Measurements from ENCODE around the gene LRTM2.

LRTM2 gene

DNA sequence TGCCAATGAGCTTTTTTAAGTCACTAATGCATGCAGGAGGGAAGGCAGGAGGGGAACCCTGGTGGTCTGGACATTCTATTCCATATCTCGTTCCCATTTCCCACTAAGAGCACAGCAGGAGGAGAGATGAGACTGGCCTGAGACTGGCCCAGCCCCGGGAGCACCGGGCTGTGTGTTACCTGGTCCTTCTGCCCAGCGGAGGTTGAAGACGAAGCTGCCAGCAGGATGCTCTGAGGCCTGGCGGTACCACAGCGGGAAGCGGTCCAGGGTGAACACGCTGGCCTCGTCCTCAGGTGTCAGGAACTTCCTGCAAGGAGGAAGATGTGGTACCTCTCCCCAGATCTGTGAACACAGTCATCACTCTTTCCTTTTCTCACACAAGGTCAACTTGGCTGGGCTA lies 23.9 kb downstream of the LRTM2 start:
- no peak for DNase-seq

DNA sequence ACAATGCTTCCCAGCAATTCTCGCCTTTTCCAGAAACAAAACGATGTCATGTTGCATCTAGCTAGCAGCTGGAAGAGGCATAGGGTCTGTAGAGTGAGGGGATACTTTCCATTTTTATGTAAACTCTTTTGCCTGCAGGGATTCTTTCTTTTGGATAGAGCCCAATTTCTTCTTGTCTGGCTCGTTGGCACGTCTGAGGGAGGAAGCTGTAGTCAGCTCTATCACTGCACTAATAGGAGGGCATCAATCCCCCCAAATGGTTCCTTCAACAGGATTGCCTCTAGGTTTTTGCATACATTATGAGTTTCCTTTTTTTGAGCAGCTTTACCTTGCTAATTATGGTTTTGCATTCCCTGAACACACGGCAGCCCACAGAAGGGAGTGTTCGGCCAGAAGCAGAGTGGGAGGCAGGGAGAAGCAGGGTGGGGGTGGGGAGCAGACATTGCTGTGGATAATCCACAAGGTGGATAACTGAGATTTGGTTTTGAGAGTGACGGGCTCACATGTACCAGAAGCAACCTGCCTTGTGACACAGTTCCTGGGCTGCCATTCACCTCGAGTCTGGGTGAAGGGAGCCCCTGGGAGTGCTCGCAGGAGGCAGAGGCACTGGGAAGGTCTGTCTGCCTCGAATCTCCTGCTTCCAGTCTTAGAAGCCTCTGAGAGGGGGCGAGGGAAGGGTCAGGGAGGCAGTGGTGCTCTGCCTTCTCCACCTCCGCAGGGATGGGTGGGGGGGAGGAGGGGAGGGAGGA lies 24.5 kb downstream of the LRTM2 start:
- no peak for DNase-seq

DNA sequence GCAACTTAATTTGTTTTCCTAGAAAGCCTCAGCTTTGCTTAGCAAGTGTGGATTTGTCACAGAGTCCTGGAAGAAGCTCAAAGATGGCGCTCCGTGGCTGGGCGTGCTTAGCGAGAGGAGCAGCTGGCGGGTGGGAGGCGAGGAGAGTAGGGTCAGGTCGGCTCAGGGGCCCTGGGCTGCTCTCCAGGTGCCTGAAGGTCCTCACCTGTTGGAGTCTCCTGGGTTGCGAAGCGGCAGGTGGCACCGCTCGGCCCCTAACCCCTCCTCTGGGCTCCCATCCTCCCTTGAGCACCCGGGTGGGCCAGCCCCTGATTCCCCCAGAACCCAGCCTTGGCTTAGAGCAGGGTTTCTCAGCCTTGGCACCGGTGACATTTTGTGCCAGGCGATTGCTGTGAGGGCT lies 25.1 kb downstream of the LRTM2 start:
- DNase-seq: no peak

DNA sequence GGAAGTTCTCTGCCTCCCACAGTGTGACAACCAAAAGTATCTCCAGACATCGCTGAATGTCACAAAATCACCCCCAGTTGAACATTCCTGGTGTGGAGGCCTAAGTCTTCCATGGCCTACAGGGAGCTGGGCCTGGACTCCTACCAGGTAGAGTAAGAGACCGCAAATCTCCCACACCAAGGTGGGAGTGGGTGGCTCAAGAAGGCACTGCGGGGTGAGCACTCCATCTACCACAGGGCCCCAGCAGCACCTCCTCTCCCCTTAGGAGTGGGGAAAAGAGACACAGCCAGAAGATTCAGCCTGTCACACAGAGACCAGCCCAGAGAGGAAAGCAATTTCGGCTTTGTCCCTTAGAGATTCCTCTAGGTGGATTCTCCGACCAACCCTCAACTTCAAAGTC lies 25.5 kb downstream of the LRTM2 start:
- DNase-seq: no peak

DNA sequence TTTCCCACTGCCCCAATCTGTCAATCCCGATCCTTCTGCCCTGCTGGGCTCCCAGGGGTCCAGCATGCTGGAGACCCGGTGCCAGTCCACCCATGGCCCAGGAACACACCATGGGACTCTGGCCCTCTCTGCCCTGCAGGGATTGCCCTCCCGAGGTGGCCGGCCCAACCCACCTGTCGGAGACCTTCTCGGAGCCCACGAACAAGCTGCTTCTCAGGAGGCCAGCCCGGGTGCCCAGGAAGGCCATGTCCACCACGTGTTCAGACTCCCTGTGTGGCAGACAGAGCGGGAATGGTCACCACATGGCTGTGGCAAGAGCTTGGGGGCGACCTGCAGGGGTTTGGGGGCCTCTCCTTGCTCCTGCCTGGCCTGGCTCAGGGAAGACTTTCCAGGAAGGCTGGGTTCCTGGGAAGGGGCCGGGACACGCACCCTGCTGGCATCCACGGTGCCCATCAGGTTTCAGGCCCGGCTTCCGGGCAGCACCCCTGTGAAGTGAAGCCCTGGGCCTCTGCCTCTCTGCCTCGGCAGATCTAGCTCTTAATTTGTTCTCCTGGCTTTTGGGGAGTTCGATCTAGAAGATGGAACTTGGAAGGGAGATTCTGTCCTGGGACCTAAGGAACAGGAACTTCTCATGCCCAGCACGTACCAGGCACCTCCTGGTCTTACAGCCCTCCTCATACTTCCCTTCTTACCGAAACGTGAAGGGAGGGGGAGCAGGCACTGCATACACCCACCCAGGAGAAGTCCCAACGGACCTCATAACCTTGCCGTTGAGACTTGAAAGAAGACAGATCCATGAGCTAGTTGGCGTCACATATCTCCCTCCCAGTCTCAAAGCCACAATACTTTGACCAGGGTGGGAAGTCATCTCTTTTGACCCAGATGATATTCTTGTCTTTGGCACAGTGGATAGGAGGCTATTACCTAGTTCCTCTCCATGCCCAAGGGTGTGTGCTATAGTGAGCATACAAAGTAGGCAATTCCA lies 26.3 kb downstream of the LRTM2 start:
- DNase-seq: no peak

DNA sequence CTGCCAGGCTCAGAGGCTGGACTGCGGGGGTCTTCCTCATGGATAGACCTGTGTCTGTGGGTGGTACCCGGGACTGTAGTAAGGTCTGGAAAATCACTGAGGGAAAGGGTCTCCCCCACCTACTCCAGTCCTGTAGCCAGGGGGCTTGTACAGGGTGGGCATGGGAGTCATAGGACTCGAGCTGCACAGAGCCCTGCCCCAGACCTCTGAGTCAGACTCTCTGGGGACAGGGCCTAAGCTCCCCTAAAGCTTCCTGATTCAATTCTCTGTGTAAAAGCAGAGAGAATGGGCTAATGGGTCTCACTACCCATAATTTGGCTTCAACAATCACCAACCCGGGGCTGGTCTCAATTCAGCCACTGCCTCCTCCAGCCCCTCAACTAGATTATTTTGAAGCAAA lies 27.0 kb downstream of the LRTM2 start:
- DNase-seq: no peak

DNA sequence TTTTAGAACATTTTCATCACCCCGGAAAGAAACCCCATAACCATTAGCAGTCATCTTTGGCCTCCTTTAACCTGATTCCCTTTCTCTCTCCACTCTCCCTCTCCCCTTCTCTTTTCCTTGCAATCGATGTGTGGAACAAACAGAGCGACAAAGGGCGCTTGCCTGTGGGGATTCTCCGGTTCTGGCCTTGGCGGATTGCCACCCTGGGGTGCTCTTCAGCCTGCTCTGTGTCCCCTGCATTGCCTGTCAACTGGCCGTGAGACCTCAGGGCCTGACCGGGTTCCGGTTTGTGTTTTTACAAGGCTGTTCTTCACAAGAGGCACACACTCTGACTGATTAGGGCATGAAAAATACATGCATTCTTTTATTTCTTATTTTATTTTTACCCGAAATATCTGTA lies 27.8 kb downstream of the LRTM2 start:
- DNase-seq: no peak

DNA sequence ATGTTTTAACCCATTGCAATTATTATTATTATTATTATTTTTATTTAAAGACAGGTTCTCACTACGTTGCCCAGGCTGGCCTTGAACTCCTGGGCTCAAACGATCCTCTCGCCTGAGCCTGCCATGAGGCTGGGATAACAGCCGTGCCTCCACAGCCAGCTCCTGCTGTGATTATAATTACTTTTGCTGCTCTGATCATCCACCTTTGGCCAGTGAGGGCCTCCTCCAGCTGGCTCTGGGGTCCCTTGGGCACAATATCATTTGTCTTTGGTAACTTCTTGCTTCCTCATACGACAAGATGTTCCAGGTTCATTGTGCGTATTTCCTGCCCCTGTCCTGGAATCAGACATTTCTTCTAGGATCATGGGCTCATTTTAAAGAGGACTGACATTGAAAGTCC lies 28.4 kb downstream of the LRTM2 start:
- DNase-seq: no peak

DNA sequence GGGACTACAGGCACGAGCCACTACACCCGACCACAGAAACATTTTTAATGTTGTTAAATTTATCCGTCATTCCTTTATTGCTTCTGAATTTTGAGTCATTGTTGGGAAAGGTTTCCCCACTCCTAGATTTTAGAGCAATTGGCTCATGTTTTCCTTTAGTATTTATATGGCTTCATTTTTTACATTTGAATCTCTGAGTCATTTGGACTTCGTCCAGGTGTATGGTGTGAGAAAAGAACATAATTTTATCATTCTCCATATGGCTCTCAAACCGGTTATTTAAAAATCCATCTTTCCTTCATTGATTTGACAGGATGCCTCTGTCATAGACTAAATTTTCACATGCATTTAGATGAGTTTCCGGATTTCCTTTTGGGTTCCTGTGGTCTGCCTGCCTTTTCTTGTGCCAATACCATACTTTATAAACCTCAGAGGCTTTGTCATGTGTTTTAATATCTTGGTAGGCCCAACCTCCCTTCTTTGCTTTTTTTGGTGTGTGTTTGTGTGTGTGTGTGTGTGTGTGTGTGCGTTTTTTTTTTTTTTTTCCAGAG lies 30.9 kb downstream of the LRTM2 start:
- no peak for DNase-seq

DNA sequence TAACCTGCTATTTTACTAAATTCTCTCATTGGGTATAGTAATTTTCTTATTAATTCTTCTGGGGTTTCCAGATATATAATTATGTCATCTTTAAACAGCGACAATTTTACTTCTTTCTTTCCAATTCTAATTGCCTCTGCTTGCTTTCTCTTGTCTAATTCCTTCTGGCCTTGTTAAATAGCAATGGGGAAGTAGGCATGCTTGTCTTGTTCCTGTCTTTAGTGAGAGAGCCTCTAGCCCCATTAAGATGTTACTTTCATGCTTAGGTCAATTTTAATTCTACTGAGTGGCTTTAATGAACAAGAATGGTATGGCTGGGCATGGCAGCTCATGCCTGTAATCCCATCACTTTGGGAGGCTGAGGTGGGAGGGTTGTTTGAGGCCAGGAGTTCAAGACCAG lies 31.7 kb downstream of the LRTM2 start:
- no peak for DNase-seq

DNA sequence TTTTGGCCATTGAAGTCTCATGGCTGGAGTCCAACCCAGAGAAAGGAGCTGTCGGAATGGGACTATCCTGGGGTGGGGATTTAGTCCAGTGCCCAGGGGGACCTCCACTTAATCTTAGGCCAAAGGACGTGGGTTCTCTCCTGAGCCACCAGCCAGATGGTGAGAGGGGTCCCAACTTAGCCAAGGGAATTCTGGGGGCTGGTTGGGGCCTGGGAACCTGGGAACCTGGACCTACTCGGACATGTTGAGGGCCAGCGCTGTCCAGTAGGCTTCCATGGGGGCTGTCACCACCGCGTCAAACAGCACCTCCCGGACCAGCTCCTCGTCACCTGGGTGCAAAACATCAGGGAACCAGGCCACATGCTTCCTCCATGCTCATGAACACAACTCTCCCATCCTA lies 33.4 kb downstream of the LRTM2 start:
- no peak for DNase-seq

DNA sequence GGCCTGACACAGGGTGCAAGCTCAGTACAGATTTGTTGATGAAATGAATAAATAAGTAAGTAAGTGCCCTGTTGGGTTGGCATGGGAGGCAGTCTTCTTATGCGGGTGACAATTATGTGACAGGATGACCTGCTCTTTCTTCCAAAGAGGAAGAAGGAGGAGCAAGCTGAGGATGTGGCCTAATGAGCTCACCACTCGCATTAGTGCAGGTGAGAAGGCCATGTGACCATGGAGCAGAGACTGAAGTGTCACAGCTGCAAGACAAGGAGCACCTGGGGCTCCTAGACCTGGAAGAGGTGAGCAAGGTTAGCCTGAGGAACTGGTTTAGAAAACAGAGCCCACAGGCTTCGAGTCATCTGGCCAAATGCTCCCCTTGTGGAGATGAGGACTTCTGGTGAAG lies 34.9 kb downstream of the LRTM2 start:
- no peak for DNase-seq

DNA sequence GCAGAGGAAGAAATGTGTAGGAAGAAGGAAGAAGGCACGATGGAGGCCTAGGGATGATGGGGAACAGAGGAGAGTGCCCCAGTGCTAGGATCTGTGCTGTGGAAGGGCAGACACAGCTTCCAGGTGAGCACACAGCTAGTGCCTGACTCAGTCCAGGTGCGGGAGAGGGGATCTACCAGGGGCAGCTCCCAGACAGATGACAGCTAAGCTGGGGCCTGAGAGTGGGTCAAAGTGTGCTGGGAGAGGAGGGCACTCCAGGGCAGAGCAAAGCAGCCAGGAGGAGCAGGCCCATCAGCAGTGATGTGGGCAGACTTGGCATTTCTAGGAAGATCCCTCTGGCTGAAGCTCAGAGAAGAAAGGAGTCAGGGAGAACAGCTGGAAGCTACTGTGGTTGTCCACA lies 36.7 kb downstream of the LRTM2 start:
- no peak for DNase-seq

DNA sequence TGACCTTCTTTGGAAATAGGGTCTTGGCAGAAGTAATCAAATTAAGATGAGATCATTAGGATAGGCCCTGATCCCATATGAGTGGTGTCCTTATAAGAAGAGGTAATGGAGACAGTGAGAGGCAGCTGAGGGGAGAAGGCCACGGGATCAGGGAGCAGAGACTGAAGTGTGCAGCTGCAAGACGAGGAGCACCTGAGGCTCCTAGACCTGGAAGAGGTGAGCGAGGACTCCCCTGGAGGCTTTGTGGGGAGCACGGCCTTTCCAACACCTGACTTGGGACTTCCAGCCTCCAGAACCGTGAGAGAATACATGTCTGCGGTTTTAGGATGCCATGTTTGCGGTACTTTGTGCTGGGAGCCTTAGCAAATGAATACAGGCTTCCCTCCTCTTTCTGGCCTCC lies 37.5 kb downstream of the LRTM2 start:
- DNase-seq: no peak

DNA sequence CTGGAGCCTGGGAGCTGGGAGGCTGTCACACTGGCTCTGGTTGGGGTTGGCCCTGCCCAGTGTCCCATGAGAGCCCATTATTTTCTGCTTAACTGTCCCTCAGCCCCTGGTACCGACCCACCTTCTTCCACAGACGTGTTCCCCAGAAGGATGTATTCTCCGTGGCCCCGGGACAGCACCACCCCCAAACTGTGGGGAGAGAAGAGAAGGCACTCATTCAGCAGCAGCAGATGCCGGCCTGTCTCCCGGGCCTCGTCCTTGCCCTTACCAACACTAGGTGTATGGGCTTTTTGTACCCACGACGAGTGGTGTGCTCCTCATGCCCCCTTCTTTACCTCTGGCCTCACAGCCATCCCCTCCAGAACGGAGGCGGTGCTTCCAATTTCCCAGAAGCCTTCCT lies 38.1 kb downstream of the LRTM2 start:
- DNase-seq: no peak

DNA sequence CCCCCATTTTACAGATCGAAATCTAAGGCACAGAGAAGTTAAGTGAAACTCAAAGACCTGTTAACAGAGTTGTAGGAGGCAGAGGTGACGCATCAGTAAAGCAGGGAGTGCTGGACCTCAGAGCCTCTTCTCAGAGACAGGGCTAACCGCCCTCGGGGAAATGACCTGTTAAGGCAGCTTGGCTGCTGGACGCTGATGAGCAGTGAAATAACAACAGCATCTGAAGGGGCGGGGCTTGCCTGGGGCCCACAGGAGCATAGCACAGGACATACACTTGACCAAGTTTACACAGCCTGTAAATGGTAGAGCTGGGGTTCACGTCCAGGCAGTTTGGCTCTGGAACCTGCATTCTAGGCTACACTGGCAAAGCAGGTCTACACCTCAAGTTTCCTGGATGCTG lies 39.3 kb downstream of the LRTM2 start:
- no peak for DNase-seq

DNA sequence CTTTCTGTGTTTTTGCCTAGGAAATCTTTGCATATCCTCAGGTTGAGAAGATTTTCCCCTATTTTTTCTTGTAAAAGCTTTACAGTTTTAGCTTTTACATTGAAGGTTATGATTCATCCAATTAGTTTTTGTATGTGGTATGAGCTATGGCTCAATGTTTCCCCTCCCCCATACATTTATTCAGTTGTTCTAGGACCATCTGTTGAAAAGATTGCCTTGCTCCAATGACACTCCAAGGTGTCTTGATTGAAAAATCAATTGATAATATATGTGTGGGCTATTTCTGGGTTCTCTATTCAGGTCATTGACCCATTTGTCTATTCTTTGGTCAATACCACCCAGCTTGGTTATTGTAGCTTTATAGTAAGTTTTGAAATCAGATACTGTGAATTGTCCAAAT lies 42.6 kb downstream of the LRTM2 start:
- DNase-seq: no peak

DNA sequence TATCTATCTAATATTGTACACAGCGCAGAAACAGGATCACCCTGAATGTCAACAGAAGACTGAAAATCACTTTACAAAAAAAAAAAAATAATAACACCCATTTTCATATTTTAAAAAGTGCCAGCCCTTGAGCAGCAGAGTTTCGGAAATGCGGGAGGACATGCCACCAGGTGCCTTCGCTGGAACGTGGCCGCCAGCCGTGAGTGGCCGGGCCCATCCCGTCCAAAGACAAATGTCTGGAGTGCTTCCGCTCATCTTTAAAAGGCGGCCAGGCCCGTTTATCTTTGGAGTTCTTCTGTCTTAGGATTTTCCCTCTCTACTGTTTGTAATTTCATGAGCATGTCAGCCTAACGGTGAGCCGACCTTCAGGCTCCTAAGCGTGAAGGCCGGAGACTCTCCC lies 43.5 kb downstream of the LRTM2 start:
- DNase-seq: no peak

DNA sequence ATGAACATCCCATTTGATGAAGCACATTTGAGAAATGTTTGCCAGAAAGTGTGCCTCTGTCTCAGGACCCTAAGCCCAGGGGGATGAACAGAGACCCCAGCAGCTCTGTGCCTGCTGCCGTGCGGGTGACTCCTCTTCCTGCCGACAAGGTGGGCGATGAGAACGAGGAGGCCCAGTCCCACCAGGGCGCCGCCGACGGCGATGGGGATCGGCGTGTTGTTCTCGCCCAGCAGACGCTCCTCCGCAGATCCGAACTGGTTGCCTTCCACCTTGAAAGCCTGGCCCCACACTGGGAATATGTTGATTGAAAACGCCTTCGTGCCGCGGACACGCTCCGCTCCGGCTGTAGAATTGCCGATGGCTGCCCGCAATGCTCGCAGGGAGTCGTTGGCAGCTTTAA lies 44.1 kb downstream of the LRTM2 start:
- DNase-seq: no peak

DNA sequence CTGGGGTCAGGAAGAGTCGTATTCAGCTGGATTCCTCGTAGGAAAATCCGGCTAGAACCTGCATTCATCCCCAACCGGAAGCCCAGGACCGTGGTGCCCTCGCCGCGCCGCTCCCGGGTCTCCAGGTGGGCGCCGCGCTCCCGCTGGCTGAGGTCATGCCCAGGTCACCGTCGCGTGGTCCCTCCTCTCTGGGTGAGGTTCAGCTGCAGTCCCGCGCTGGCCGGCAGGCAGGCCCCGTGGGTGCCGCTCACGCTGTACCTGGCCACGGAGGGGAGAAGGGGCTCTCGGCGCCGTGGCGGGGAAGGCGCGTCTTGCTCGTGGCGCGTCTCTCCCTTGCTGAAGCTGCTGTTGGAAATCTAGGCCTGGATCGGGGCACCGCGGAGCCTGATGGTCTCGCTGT lies 44.5 kb downstream of the LRTM2 start:
- DNase-seq: no peak

DNA sequence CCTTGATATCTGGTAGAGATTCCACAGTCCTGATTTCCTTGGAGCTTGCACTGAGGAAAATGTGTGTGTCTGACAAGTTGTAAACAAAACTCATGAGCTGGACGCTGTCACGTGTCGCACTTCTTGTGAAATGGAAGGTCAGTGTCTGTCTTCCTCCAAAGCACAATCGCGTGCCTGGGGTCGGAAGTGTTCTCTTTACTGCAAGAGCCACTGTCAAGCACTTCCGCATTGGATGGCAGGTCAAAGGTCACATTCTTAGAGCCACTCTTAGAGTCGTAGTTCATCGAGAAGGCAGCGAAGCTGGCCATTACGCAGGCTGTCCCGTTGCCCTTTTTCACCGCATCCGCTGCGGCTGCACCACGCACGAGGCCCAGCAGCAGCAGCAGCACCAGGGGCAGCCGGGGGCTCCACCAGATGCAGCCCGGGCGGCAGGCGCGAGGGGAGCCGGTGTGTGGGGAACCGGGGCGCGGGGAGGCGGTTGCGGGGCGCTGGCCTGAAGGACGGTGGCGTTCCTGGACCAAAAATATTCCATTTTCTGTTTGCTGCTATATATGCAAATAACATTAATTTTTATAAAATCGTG lies 45.0 kb downstream of the LRTM2 start:
- DNase-seq: no peak

DNA sequence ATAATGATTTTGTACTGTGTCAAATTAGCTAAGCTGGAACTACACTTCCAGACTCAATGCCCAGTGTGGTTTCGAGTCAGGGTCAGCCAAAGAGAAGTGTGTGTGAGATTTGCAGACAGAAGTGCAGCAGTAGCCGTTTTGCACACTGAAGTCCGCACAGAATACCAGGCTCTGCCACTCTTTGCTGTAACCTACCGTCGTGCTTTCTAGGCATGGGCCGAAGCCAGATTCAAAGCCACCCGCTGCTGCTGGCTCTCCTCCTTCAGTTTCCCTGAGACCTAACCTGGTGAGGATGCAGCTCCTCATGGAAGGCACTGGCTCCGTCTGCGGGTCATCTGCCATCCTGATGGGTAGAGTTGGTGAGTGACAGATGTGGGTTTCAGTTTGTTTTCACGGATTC lies 48.8 kb downstream of the LRTM2 start:
- no peak for DNase-seq

DNA sequence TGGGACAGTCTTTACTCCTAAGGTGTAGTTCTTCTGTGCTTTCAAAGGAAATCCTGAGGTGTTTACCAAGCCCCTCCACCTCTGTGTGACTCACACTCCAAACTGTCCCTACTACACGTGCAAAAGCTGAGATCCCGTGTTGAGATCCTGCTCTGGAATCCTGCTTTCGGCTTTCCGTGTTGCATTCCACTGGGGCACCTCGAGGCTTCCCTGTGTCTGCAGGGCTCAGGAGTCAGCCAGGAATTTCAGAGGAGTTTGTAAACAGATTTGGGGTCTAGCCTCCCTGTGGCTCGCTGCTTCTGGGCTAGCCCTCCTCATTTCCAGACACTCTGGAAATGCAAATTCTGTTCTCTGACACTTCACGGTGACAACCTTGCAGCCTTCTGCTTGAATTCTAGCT lies 49.7 kb downstream of the LRTM2 start:
- no peak for DNase-seq

Measured in CD4-positive, alpha-beta T cell treated with Interleukin-6 for 4 hours (primary cell).